HepG2 (cell line): ENCODE data around the gene RPRML. TPM values are rescaled to one million over a fixed set of nuclear protein-coding genes. Genes with fewer than 3 reads are reported as not detected.

ENCODE experiments used
- AHR ChIP-seq: IDR thresholded peaks from 2 replicates; pipeline ENCODE4 v1.6.1; 2018; ENCODE audit warnings: missing genetic modification reagents, missing compliant biosample characterization
- ARID2 ChIP-seq: sonication (generic); formaldehyde crosslinking; IDR thresholded peaks from 2 replicates; pipeline ENCODE4 v1.8.1; 2022; ENCODE audit warnings: mild to moderate bottlenecking, missing genetic modification reagents, borderline replicate concordance
- HNF1B ChIP-seq: sonication (generic); formaldehyde crosslinking; IDR thresholded peaks from 2 replicates; pipeline ENCODE4 v1.5.1; 2020; ENCODE audit warnings: mild to moderate bottlenecking, moderate library complexity, missing genetic modification reagents
- JUN ChIP-seq: sonication (generic); formaldehyde crosslinking; IDR thresholded peaks from 2 replicates; pipeline ENCODE4 v1.4.0; 2020; ENCODE audit warnings: mild to moderate bottlenecking, missing genetic modification reagents
- MIER2 ChIP-seq: IDR thresholded peaks from 2 replicates; pipeline ENCODE4 v1.6.1; 2016; ENCODE audit warnings: missing biosample characterization, missing genetic modification reagents
- SNRNP70 ChIP-seq: fragments of 200-400 bp; formaldehyde crosslinking; IDR thresholded peaks from 2 replicates; pipeline ENCODE4 v1.6.1; 2017; ENCODE audit warnings: mild to moderate bottlenecking, low read depth, low read length, moderate library complexity
- ZBTB10 ChIP-seq: sonication (generic); formaldehyde crosslinking; IDR thresholded peaks from 2 replicates; pipeline ENCODE4 v1.4.0; 2020; ENCODE audit warnings: missing genetic modification reagents, borderline replicate concordance
- ZFP36L2 ChIP-seq: sonication (generic); formaldehyde crosslinking; IDR thresholded peaks from 2 replicates; pipeline ENCODE4 v1.4.0; 2020; ENCODE audit warnings: missing genetic modification reagents
- ZNF205 ChIP-seq: IDR thresholded peaks from 2 replicates; pipeline ENCODE4 v1.6.1; 2018; ENCODE audit warnings: missing biosample characterization, missing genetic modification reagents
- ZNF580 ChIP-seq: IDR thresholded peaks from 2 replicates; pipeline ENCODE4 v1.6.1; 2016; ENCODE audit warnings: low read depth, borderline replicate concordance
- ZNF724P ChIP-seq: sonication (generic); formaldehyde crosslinking; IDR thresholded peaks from 2 replicates; pipeline ENCODE4 v1.8.0; 2022; ENCODE audit warnings: missing genetic modification reagents, borderline replicate concordance
- ZNF816 ChIP-seq: sonication (generic); formaldehyde crosslinking; IDR thresholded peaks from 2 replicates; pipeline ENCODE4 v1.8.0; 2022; ENCODE audit warnings: missing genetic modification reagents, mild to moderate bottlenecking, borderline replicate concordance
- ZSCAN20 ChIP-seq: sonication (generic); formaldehyde crosslinking; IDR thresholded peaks from 2 replicates; pipeline ENCODE4 v1.4.0; 2020; ENCODE audit warnings: missing genetic modification reagents, mild to moderate bottlenecking, borderline replicate concordance
- polyA plus RNA-seq, 8 experiments: library from polyadenylated mRNA; depleted of rRNA in 3 of 8; stranded (reverse) in 7 of 8; unstranded in 1 of 8; fragments of >200 nt; fragmentation: Illumina TruSeq in 4 of 8; extraction: Trizol in 4 of 8; gene quantifications; 2 replicates each; pipeline versions ENCODE4 v1.2.1 to v1.2.3, GENCODE V29; 2011 to 2016; ENCODE audit warnings: low read depth in 4 of 8, missing spikeins in 1 of 8, mixed read lengths in 1 of 8; ENCODE audit not compliant: insufficient read depth in 1 of 8
- total RNA-seq, 5 experiments: library from RNA; depleted of rRNA; stranded (reverse); fragments of >200 nt; fragmentation: Illumina TruSeq; extraction: Trizol; gene quantifications; 2 replicates each; pipeline ENCODE4 v1.2.3, GENCODE V29; 2016; ENCODE audit warnings: low read depth in 1 of 5
- TF ChIP-seq, protein P1 (sequence below): sonication (generic); formaldehyde crosslinking; conservative IDR thresholded peaks from 2 replicates; pipeline ENCODE4 v1.8.1; 2023; ENCODE audit warnings: missing genetic modification reagents
- TF ChIP-seq, protein P2 (sequence below): sonication (generic); formaldehyde crosslinking; IDR thresholded peaks from 2 replicates; pipeline ENCODE4 v1.5.0; 2020; ENCODE audit warnings: missing genetic modification reagents
- TF ChIP-seq, protein P3 (sequence below): IDR thresholded peaks from 2 replicates; pipeline ENCODE4 v1.6.1; 2016
- TF ChIP-seq, protein P4 (sequence below): sonication (generic); formaldehyde crosslinking; IDR thresholded peaks from 2 replicates; pipeline ENCODE4 v1.5.0; 2020; ENCODE audit warnings: missing genetic modification reagents
- TF ChIP-seq, protein P5 (sequence below): IDR thresholded peaks from 2 replicates; pipeline ENCODE4 v1.6.1; 2018; ENCODE audit warnings: missing genetic modification reagents, mild to moderate bottlenecking, missing compliant biosample characterization

RPRML gene
- total and polyA plus RNA-seq, 2 of the 13 experiments (the other 11 are each of a cell fraction or from before 2014, with no cell fraction given), result not detected

GRCh38 chr17:46940692-46941404 lies 38.2 kb downstream of the RPRML start (continued):
- TF ChIP-seq, protein P1, sequence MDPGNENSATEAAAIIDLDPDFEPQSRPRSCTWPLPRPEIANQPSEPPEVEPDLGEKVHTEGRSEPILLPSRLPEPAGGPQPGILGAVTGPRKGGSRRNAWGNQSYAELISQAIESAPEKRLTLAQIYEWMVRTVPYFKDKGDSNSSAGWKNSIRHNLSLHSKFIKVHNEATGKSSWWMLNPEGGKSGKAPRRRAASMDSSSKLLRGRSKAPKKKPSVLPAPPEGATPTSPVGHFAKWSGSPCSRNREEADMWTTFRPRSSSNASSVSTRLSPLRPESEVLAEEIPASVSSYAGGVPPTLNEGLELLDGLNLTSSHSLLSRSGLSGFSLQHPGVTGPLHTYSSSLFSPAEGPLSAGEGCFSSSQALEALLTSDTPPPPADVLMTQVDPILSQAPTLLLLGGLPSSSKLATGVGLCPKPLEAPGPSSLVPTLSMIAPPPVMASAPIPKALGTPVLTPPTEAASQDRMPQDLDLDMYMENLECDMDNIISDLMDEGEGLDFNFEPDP (CRISPR knock-in tag), result no peak
- TF ChIP-seq ZNF205 (CRISPR knock-in tag) (peak; percentile 63; the same call in 1 of the 2 replicates), HNF1B (peak; percentile 72; the same call in 1 of the 2 replicates), ZNF816 (no peak), ZNF724P (CRISPR knock-in tag) (no peak), ARID2 (CRISPR knock-in tag) (no peak), ZSCAN20 (CRISPR knock-in tag) (no peak), AHR (CRISPR knock-in tag) (no peak), SNRNP70 (no peak), ZFP36L2 (CRISPR knock-in tag) (no peak), JUN (CRISPR knock-in tag) (no peak), ZNF580 (peak; percentile 82; the same call in 1 of the 2 replicates), MIER2 (CRISPR knock-in tag) (0 out of 2 replicates have a peak, but pooled peaks have one; percentile 68), ZBTB10 (no peak)
- TF ChIP-seq, protein P2, sequence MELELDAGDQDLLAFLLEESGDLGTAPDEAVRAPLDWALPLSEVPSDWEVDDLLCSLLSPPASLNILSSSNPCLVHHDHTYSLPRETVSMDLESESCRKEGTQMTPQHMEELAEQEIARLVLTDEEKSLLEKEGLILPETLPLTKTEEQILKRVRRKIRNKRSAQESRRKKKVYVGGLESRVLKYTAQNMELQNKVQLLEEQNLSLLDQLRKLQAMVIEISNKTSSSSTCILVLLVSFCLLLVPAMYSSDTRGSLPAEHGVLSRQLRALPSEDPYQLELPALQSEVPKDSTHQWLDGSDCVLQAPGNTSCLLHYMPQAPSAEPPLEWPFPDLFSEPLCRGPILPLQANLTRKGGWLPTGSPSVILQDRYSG, result no peak
- TF ChIP-seq, protein P3, sequence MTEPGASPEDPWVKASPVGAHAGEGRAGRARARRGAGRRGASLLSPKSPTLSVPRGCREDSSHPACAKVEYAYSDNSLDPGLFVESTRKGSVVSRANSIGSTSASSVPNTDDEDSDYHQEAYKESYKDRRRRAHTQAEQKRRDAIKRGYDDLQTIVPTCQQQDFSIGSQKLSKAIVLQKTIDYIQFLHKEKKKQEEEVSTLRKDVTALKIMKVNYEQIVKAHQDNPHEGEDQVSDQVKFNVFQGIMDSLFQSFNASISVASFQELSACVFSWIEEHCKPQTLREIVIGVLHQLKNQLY (CRISPR knock-in tag), result no peak
- TF ChIP-seq, protein P4, sequence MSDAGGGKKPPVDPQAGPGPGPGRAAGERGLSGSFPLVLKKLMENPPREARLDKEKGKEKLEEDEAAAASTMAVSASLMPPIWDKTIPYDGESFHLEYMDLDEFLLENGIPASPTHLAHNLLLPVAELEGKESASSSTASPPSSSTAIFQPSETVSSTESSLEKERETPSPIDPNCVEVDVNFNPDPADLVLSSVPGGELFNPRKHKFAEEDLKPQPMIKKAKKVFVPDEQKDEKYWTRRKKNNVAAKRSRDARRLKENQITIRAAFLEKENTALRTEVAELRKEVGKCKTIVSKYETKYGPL (CRISPR knock-in tag), result no peak
- TF ChIP-seq, protein P5, sequence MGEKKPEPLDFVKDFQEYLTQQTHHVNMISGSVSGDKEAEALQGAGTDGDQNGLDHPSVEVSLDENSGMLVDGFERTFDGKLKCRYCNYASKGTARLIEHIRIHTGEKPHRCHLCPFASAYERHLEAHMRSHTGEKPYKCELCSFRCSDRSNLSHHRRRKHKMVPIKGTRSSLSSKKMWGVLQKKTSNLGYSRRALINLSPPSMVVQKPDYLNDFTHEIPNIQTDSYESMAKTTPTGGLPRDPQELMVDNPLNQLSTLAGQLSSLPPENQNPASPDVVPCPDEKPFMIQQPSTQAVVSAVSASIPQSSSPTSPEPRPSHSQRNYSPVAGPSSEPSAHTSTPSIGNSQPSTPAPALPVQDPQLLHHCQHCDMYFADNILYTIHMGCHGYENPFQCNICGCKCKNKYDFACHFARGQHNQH (CRISPR knock-in tag), result peak; percentile 32; the same call in 1 of the 2 replicates
